Astrocyte (in vitro differentiated cells and primary cell): Measurements from ENCODE around the gene MIS18A. TPM values are rescaled to one million over a fixed set of nuclear protein-coding genes. Genes with fewer than 3 reads are reported as not detected.

ENCODE experiments used
- DNase-seq: peaks from one replicate; pipeline ENCODE4 v3.0.0-alpha.2; 2010; ENCODE audit warnings: low read depth
- FAIRE-seq: peaks from 2 replicates; lab custom pipeline; 2011; peaks lifted over from hg19 to GRCh38; lab: Jason Lieb, UNC
- H2AFZ ChIP-seq: 2 replicates; pipeline ENCODE4 v1.6.0; 2012; ENCODE audit warnings: low read depth, low read length, inconsistent platforms
- H3K27ac ChIP-seq: 2 replicates; pipeline ENCODE4 v1.5.1; 2011; ENCODE audit warnings: low read depth, low read length, inconsistent platforms
- H3K27me3 ChIP-seq: 2 replicates; pipeline ENCODE4 v1.6.0; 2011; ENCODE audit warnings: low read length, inconsistent platforms; ENCODE audit not compliant: insufficient read depth
- H3K36me3 ChIP-seq: 2 replicates; pipeline ENCODE4 v1.5.1; 2011; ENCODE audit warnings: low read length, inconsistent platforms; ENCODE audit not compliant: insufficient read depth
- H3K4me1 ChIP-seq: 2 replicates; pipeline ENCODE4 v1.5.1; 2011; ENCODE audit warnings: low read length, inconsistent platforms; ENCODE audit not compliant: insufficient read depth
- H3K4me2 ChIP-seq: 2 replicates; pipeline ENCODE4 v1.6.0; 2012; ENCODE audit warnings: low read length, inconsistent platforms
- H3K4me3 ChIP-seq: 2 replicates; pipeline ENCODE4 v1.5.1; 2011; ENCODE audit warnings: low read depth, mild to moderate bottlenecking, low read length, inconsistent platforms; ENCODE audit not compliant: insufficient read depth
- H3K79me2 ChIP-seq: 2 replicates; pipeline ENCODE4 v1.6.0; 2012; ENCODE audit warnings: mild to moderate bottlenecking, low read length, inconsistent platforms; ENCODE audit not compliant: insufficient read depth
- H3K9ac ChIP-seq: 2 replicates; pipeline ENCODE4 v1.6.0; 2012; ENCODE audit warnings: mild to moderate bottlenecking, low read length, inconsistent platforms
- H3K9me3 ChIP-seq: 2 replicates; pipeline ENCODE4 v1.5.1; 2012; ENCODE audit warnings: low read depth, mild to moderate bottlenecking, low read length, inconsistent platforms; ENCODE audit not compliant: insufficient read depth
- H4K20me1 ChIP-seq: 2 replicates; pipeline ENCODE4 v1.6.0; 2012; ENCODE audit warnings: low read length, inconsistent platforms; ENCODE audit not compliant: insufficient read depth
- H3K27ac Mint-ChIP-seq: one replicate; pipeline ENCODE4 v1.8.0; 2021; ENCODE audit warnings: mild to moderate bottlenecking, mixed read lengths; ENCODE audit not compliant: unreplicated experiment
- H3K27me3 Mint-ChIP-seq: one replicate; pipeline ENCODE4 v1.8.0; 2021; ENCODE audit warnings: low read depth, mixed read lengths; ENCODE audit not compliant: unreplicated experiment
- H3K36me3 Mint-ChIP-seq: one replicate; pipeline ENCODE4 v1.8.0; 2021; ENCODE audit warnings: low read depth, mixed read lengths; ENCODE audit not compliant: unreplicated experiment
- H3K4me1 Mint-ChIP-seq: one replicate; pipeline ENCODE4 v1.8.0; 2021; ENCODE audit warnings: low read depth, mixed read lengths; ENCODE audit not compliant: unreplicated experiment
- H3K4me3 Mint-ChIP-seq: one replicate; pipeline ENCODE4 v1.8.0; 2021; ENCODE audit warnings: mild to moderate bottlenecking, moderate library complexity, mixed read lengths; ENCODE audit not compliant: unreplicated experiment
- H3K9me3 Mint-ChIP-seq: one replicate; pipeline ENCODE4 v1.8.0; 2021; ENCODE audit warnings: mild to moderate bottlenecking, mixed read lengths; ENCODE audit not compliant: unreplicated experiment
- CTCF ChIP-seq: IDR thresholded peaks from 2 replicates; pipeline ENCODE4 v1.5.1; 2011; ENCODE audit warnings: low read depth, mild to moderate bottlenecking, inconsistent platforms, low read length, moderate library complexity; ENCODE audit not compliant: insufficient read depth
- EZH2 ChIP-seq: IDR thresholded peaks from 2 replicates; pipeline ENCODE4 v1.6.1; 2012; ENCODE audit warnings: mild to moderate bottlenecking, low read length, inconsistent platforms; ENCODE audit not compliant: insufficient read depth
- total RNA-seq: library from RNA; stranded (reverse); gene quantifications from 2 replicates; pipeline ENCODE4 v1.2.1, GENCODE V29; 2021

Gene MIS18A
- total RNA-seq, 1 donor from 2014 or later: 8.0 TPM

DNA sequence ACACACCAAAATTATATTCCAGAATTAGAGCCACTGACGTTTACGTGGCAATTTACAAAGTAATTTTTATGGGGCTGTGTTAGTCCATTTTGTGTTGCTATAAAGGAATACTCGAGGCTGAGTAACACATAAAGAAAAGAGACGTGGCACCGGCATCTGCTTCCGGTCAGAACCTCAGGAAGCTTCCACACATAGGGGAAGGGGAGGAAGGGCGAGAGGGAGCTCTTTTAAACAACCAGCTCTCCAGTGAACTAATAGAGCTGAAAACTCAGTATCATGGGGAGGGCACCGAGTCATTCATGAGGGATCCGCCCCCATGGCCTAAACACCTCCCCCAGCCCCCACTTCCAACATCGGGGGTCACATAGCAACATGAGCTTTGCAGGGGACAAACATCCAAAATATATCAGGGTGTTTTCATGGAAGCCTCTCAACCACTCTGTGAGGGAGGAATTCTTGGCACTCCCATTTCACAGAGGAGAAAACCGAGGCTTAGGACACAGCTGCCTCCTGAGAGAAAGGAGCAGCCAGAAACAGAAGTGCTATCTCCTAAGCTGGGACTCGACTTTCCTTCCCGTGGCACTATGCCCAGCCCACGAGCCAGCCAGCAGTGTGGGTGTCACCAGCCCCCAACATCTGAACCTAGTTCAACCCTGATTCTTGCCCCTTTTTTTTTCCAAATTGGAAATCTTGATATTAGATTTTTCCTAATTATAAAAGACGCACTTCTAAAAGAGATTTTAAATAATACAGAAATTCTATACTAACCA, 29.2 kb downstream of the MIS18A start:
- no peak for FAIRE-seq

DNA sequence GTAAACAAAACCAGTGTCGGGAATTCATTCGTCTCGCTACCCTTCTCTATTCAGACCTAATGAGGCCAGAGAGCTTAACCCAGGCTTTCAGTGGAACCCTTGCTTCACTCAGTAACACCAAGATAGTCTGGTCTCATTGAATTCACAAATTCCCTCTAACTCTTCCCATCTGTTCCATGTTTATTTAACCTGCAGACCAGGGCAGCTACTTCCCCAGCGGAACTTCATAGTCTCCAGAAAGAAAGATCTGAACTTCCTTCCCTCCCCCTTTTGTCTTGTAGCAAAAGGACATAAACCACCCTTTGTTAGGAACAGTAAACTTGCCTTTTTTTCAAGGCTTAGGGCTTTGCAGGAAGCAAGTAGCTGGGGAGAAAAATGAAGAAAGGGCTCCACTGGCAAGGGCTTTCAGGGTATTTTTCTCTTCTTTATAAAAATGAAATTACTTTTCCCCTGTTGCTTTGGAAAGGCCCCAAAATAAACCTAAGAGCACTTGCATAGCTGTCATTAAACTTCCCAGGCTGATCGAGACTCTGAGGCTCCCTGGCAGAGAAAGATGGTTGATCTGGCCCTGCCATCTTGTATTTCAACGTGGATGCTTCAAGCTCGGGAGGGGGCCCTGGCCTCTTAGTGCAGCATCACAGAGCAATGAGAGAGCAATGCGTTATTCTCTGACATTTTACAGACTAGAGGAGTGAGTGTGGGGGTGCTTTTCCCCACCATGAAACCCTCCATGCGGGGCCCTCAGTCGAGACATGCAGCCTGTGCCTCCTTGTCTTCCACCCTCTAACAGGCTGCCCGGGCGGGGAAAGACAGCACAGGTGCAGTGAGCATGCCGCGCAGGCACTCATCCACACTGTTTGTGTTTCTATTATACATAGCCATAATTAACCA, 30.0 kb downstream of the MIS18A start:
- Histone ChIP-seq H3K27ac (no peak overlapping the region), H2AFZ (no peak overlapping the region), H3K79me2 (no peaks in the 10 kb centered on the region), H3K4me2 (no peak overlapping the region), H3K4me3 (no peak overlapping the region), H4K20me1 (no peaks in the 10 kb centered on the region), H3K4me1 (peaks cover 5% of the 10 kb centered on the region), H3K36me3 (no peaks in the 10 kb centered on the region), H3K27me3 (peaks cover 7% of the 10 kb centered on the region), H3K9me3 (no peaks in the 10 kb centered on the region), H3K9ac (no peak overlapping the region)
- FAIRE-seq (no peak), DNase-seq (no peak)
- Mint-ChIP-seq H3K27ac (no peak overlapping the region), H3K4me3 (no peak overlapping the region), H3K9me3 (peaks cover 11% of the 10 kb centered on the region), H3K4me1 (no peaks in the 10 kb centered on the region), H3K27me3 (peaks cover 25% of the 10 kb centered on the region), H3K36me3 (no peaks in the 10 kb centered on the region)
- TF ChIP-seq EZH2 (no peak), CTCF (no peak)

More for the DNA sequence above, 29.2 kb downstream of the MIS18A start:
- Histone ChIP-seq H3K27me3 (peaks cover 7% of the 10 kb centered on the region), H3K4me3 (no peak overlapping the region), H3K27ac (no peak overlapping the region), H3K36me3 (no peaks in the 10 kb centered on the region), H3K4me2 (no peak overlapping the region), H3K9ac (no peak overlapping the region), H4K20me1 (no peaks in the 10 kb centered on the region), H3K9me3 (no peaks in the 10 kb centered on the region), H3K79me2 (no peaks in the 10 kb centered on the region), H3K4me1 (peaks cover 5% of the 10 kb centered on the region), H2AFZ (no peak overlapping the region)
- H3K9me3 Mint-ChIP-seq: peaks cover 11% of the 10 kb centered on the region
- H3K4me3 Mint-ChIP-seq: no peak overlapping the region
- no peaks in the 10 kb centered on the region for H3K36me3 Mint-ChIP-seq
- DNase-seq: no peak
- H3K27me3 Mint-ChIP-seq: peaks cover 25% of the 10 kb centered on the region
- H3K27ac Mint-ChIP-seq: no peak overlapping the region
- no peaks in the 10 kb centered on the region for H3K4me1 Mint-ChIP-seq
- TF ChIP-seq EZH2 (no peak), CTCF (no peak)
